SW 1271 (cell line): Measurements from ENCODE around the gene PLEKHG5.
"Not testable (repeated sequence)": the region's sequence is repeated elsewhere in the genome, so short reads cannot be mapped to it uniquely, and the experiment has no call there.

Source experiments
- DNase-seq, 2 experiments: peaks; one replicate each; lab custom pipeline; 2025; lab: John Stamatoyannopoulos, UW

PLEKHG5 gene

DNA sequence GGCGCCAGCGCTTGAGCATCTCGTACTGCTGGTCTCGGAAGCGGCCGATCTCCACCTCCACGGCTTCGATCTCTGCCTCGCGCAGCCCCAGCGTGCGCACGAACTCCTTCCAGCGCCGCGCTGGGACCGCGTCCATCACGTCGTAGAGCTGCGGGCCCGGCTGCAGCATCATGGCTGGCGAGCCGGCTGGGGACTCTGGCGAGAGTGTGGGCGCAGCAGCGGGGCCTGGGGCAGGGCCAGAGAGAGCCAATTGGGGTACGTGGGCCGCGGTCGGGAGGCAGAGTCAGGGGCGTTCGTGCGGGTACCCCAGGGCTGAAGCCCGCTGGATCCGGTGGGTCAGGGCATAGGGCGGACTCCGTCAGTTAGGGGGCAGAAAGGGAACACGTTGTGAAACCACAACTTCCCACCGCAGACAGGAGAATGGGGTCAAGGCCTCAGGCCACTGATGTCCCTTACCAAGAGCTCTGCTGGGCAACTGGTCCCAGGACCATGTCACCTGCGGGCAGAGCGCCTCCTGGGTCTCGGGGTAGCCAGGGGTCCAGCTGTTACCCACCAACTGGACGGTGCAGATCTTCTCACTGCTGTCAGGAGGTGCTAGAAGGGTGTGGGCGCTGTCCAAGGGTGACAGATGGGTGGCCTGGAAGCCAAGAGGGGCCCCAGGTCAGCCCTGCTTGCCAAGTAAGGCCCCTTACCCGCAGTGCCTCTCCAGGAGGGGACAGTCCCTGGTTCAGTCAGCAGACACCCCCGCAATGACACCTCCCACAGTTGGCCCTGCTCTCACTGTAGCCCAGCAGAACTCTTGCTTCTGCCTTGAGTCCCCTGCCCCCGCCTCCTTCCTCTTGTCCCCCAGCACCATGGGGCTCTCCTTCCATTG, 29.7 kb downstream of the PLEKHG5 start:
- no peak for DNase-seq

DNA sequence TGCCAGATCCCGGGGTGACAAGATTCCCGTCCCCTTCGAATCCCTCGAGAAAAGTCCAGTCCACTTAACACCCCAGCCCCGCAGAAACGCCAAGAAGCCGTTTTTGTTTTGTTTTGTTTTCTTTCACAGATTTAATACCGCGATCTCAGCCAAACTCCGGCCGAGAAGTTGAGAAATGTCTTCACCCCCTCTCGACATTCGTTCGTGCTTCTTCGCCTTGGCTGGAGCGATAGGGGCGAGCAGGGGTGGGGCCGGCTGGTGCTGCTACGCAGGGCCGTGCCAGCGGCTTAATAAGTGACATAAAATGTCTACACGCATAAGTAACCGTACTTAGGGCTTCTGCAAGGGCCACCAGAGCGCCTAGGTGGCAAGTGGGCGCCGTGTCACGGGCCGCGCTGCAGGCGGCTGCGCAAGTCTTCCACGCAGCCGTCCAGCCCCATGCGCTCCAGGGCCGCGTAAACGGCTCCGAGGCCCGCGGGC, 30.4 kb downstream of the PLEKHG5 start:
- no peak for DNase-seq

DNA sequence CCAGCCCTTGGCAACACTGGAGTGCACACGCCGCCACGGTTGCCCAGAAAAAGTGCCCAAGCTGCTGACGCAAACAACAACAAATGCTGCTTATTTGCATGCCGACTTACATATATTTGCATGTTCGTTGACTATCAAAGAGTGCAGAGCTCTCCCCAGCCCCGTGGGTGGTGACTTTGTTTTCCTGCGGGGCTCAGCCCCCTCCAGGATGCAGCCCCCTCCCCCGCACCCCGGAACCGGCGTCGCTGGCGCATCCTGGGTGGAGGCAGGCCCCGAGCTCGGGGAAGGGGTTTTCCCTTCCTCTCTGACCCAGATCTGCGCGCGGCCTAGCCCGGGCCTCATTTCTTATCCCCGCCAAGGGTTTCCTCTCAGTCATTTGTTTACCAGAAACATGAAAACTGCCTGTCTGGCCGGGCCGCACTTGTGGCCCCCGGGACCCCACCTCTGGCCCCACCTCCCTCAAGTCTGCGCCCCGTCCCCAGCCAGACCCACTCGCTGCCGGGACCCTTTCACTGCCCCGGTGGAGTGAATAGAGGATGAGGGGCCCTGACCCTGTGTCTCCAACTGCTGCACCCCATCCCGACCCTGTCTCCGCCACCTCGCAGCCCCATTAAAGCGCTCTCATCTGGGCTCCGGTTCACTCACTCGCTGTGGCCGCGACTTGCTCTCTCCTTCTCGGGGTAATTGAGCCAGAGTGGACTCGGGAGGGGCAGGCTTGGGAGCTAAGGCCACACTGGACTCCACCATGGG, 31.0 kb downstream of the PLEKHG5 start:
- no peak for DNase-seq

DNA sequence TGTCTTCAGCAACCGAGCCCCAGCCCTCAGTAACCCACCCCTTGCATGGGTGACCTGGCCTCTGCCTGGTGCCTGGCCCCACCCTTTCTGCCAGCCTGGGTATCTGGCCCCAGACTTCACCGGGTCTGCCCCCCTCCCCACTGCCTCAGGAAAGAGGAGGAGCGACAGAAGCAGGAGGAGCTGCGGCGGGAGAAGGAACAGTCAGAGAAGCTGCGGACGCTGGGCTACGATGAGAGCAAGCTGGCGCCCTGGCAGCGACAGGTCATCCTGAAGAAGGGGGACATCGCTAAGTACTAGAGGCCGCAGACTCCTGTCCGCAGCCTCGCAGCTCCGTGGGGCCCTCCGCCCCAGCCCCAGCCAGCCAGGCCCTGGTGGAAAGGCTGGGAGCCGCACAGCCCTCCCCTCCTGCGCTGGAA, 31.6 kb downstream of the PLEKHG5 start:
- no peak for DNase-seq

DNA sequence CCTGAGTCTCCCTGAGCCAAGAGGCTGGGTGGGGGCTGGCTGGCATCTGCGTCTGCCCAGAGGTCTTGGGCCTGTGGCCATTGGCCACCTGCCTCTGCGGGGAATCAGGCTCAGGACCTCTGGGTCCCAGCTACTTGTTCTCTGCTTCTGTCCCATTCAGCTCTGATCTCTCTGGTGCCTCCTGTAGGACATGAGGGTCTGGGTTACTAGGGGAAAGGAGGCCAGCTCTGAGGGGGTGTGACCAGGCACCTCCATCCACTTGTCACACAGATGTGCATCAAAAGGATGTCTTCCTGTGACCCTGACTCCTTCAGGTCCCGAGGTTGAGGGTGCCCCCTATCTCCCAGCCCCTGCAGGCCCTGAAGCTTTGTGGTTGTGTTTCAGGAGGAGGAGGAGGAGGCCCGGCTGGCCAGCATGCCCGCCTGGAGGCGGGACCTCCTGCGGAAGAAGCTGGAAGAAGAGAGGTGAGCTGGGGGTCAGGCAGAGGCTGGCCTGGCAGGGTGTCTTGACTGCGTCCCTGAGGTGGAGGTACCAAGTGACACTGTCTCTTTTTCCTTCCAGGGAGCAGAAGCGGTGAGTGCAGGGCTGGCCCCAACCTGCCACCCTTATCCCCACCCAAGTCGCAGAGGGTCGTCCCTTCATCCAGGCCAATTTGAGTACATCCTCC, 34.5 kb downstream of the PLEKHG5 start:
- no peak for DNase-seq

DNA sequence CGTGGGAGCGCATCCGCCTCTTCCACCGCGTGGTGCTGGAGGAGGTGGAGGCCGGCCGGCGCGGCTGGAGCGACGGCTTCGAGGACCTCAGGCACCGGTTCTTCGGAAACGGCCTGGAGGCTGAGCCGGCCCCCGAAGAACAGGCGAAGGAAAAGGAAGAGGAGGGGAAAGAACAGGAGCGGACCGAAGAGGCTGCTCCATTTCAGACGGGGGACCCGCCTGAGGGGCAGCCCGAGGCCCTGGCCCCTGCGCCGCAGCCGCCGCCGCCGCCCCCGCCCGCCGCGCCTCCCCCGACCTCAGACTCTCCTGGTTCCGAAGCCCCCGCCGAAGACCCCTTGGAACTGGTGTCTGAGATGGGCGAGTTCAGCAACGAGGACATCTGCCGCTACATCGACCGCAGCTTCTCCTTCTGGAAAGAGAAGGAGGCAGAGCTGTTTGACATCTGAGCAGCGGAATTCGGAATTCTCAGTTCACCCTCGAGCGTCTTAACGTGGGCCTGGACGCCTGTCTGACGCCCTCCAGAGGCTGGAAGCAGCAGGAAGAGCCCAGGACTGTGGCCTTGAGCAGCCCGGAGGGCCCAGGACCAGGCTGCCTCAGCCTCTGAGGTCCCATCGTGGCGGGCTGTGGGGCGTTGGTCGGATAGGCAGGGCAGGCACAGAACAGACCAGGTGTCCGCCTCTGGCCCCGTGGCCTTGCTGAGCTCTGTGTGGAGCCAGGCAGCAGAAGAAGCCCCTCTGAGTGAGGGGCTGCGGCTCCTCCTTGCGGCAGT, 35.5 kb downstream of the PLEKHG5 start:
- not testable (repeated sequence) for DNase-seq

DNA sequence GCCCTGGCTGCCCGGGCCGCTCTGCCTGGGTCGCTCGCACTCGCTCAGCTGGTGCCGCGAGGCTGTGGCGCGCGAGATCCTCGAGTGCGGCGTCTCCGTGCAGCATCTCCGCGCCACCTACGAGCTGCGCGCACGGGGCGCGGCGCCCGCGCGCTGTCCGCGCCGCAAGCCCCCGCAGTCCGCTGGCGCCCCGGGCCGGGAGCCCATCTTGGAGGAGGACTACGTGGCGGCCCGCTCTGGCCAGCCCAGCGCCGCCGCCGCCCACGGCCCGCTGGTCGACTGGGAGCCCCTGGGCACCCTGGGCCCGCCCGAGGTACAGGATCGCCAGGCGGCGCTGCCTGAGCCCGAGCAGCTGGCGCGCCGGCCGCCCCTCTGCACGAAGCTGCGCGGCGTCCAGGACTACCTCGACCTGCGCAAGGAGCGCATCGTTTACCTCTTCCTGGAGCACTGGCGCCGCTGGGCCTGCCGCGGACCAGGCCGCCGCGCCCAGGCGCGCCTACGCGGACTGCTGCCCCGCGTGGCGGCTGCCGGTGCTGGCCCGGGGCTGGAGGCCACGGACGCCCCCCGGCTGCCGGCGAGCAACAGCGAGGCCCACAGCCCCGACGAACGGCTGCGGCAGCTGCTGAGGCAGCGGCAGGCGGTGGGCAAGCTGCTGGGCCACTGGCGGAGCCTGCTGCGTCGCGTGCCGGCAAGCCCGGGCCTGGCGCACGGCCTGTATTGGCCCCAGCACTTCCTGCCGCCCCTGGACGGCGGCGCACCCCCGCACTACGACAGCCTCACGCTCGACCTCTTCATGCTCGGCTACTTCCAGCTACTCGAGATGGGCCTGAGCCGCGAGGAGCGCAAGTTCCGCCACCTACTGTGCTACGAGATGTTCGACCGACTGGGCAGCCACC, 36.4 kb downstream of the PLEKHG5 start:
- DNase-seq: no peak

DNA sequence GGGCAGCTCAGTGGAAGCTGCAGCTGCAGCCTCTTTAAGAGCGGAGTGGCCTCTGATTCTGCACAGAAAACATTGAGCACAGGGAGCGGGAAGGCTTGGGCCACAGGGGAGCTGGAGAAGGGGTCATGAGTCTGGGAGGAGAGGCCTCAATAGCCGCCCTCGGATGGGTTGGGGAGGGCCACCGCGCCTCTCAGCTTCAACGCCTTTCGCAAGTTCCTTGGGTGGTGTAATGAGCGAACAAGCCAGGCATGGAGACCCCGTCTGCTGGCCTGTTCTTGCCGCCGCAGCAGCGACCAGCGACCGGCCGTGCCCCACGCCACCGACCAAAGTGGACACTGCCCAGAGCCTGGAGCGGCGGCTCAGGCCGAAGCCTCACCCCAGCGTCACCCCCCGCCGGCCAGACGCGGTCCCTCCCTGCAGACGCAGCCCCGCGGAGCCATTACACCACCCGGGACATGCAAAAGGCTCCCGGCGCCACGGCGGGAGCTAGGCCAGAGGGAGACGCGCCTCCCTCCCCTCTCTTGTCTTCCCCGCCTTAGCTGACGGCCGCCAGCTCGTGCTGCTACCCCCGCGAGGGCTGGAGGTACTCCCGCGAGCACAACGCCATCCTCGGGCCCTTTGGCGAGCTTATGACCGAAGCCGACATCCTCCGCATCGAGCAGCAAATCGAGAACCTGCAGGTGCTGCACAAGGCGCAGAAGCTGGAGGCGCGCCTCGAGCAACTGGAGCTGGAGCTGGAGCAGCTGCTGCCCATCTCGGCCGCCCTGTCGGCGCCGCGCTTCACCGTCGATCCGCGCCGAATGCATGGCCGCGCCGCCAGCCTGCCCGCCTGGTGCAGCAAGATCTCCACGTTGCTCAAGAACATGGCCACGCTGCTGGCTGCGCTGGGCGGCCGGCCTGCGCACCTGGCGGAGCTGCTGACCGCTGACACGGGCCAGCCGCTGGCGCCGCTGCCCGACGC, 37.3 kb downstream of the PLEKHG5 start:
- DNase-seq: not testable (repeated sequence)

- no peak for DNase-seq
Measured at GRCh38 chr1:6450943-6451373, 40.5 kb downstream of the PLEKHG5 start.

DNA sequence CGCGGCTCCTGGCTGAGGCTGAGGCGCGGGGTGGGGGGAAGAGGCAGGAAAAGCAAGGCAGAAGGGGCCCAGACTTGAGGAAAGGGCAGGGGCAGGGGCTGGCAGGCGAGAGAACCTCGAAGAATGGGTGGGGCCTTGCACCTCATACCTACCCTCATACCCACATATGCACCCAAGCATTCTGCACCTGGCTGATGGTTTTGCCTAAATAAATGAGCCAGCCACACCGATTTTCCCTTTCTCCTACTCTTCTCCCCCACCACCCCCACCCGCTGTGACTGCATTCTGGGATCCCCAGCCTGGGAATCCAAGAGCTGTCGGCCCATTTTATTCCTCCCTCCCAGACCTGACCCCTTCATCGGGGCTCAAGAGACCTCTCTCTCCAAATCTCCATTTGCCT, 41.0 kb downstream of the PLEKHG5 start:
- not testable (repeated sequence) for DNase-seq

- DNase-seq: no peak
Measured at GRCh38 chr1:6450005-6450450, 41.4 kb downstream of the PLEKHG5 start.

GRCh38 chr1:6448749-6449631, 42.5 kb downstream of the PLEKHG5 start:
- DNase-seq: no peak

- DNase-seq: no peak
Measured at GRCh38 chr1:6447818-6448748, 43.4 kb downstream of the PLEKHG5 start.

GRCh38 chr1:6447016-6447817, 44.2 kb downstream of the PLEKHG5 start:
- DNase-seq: no peak

DNA sequence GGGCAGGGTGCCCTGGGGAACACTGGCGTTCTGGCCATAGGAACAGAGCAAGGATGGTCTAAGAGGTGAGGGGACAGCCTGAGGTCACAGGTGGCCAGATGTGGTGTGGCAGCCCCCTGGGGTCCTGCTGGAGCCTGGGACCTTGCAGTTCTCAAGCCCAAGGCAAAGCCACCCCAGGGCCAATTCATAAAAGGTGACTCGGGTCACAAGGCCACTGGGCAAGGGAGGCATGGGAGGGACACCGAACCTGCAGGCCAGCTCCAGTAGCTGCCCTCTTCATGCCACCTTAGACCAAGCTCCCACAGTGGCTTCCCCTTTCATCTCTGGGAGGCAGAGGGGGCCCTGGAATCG, 44.8 kb downstream of the PLEKHG5 start:
- DNase-seq: no peak

DNA sequence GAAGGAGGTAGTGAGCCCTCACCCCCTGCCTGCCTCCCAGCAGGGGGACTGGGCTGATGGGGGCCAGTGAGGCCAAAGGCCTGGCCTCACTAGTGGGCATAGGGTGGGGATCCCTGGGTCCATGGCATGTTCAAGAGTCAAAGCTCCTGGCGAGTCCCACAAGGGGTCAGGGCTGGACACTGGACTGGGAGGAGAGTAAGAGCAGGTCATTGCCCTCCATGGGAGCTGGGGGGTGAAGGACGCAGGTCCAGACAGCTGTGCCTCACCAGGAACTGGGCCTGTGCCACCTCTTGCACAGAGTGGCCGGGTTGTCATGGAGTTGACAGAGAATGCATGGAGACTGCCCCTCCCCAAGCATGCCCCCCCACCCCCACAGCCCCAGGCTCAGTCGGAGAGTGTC, 45.5 kb downstream of the PLEKHG5 start:
- DNase-seq: not testable (repeated sequence)
